HAP-1 (cell line): Measurements from ENCODE around the gene HOXD12.
A peak's percentile ranks its signal among the peaks of the same experiment; 100 is the strongest.

Experiments used
- DNase-seq, 2 experiments: peaks; one replicate each; pipeline ENCODE4 v3.0.0-alpha.2; 2016 to 2020; ENCODE audit warnings: low spot score in 2 of 2
- H3K27me3 ChIP-seq: fragments of 250-450 bp; sonication (Bioruptor Pico); 2 replicates; pipeline ENCODE4 v1.5.1; 2020; ENCODE audit warnings: low read depth, mild to moderate bottlenecking, moderate library complexity
- H3K36me3 ChIP-seq: fragments of 250-450 bp; sonication (Bioruptor Pico); replicated peaks from 2 replicates; pipeline ENCODE4 v1.5.1; 2020; ENCODE audit warnings: mild to moderate bottlenecking
- H3K4me1 ChIP-seq: fragments of 250-450 bp; sonication (Bioruptor Pico); 2 replicates; pipeline ENCODE4 v1.5.1; 2020; ENCODE audit warnings: mild to moderate bottlenecking
- H3K4me3 ChIP-seq: fragments of 250-450 bp; sonication (Bioruptor Pico); 2 replicates; pipeline ENCODE4 v1.5.1; 2020; ENCODE audit warnings: mild to moderate bottlenecking, moderate library complexity
- H3K9me3 ChIP-seq: fragments of 250-450 bp; sonication (Bioruptor Pico); 2 replicates; pipeline ENCODE4 v1.5.1; 2020; ENCODE audit warnings: mild to moderate bottlenecking, moderate library complexity
- in situ Hi-C: fragments of 300-500 bp; cut with MboI; formaldehyde crosslinking; loops from 3 replicates; pipeline ENCODE4 v1.14.3; 2020; ENCODE audit warnings: low sequenced_read_pairs, inconsistent platforms, mixed read lengths

The HOXD12 gene

DNA sequence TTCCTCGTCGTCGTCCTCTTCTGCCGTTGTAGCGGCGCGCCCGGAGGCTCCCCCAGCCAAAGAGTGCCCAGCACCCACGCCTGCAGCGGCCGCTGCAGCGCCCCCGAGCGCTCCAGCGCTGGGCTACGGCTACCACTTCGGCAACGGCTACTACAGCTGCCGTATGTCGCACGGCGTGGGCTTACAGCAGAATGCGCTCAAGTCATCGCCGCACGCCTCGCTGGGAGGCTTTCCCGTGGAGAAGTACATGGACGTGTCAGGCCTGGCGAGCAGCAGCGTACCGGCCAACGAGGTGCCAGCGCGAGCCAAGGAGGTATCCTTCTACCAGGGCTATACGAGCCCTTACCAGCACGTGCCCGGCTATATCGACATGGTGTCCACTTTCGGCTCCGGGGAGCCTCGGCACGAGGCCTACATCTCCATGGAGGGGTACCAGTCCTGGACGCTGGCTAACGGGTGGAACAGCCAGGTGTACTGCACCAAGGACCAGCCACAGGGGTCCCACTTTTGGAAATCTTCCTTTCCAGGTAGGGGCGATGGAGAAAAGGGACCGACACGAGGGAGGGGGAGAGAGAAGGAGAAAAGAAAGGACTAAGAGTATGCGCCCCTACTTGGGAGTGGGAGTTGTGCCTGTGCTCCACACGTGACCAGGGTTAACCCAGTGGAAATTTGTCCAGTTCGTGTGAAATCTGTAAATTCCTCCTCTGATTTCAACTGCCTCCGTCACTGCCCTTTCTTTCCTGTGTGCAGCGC, 6.3 kb upstream of the HOXD12 start:
- Histone ChIP-seq H3K9me3 (no peaks in the 10 kb centered on the region), H3K27me3 (no peaks in the 10 kb centered on the region), H3K36me3 (no peaks in the 10 kb centered on the region), H3K4me1 (peaks cover 35% of the 10 kb centered on the region), H3K4me3 (peak overlapping the region; percentile 41)
- in situ Hi-C loops = loop anchor here (10.0 to 25.0 kb wide), 3 partner anchors 729 to 1381 kb away; no protein-coding TSS in a partner anchor
- peak; percentile 48 to 58 for DNase-seq

DNA sequence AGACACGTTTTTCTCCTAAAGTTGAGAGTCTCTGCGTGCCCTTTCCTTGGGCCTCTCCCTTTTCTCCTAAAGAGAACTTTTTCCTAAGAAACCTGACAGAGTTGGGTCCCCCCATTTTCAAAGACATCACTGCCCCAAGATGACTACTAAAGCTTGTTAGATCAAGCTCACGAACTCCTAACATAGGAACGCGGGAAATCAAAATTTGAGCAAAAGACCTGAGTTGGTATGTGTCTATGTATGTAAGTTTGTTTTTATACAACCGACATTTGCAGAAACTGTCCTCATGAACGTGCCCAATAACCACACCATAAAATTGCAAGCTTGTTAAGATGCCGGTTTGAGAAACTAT, 5.7 kb upstream of the HOXD12 start:
- no peaks in the 10 kb centered on the region for H3K36me3 ChIP-seq
- peaks cover 30% of the 10 kb centered on the region for H3K4me1 ChIP-seq
- in situ Hi-C loops = loop anchor here (10.0 to 25.0 kb wide), 3 partner anchors 729 to 1382 kb away; no protein-coding TSS in a partner anchor
- no peaks in the 10 kb centered on the region for H3K9me3 ChIP-seq
- DNase-seq = no peak
- no peaks in the 10 kb centered on the region for H3K27me3 ChIP-seq
- H3K4me3 ChIP-seq = peak overlapping the region; percentile 41

DNA sequence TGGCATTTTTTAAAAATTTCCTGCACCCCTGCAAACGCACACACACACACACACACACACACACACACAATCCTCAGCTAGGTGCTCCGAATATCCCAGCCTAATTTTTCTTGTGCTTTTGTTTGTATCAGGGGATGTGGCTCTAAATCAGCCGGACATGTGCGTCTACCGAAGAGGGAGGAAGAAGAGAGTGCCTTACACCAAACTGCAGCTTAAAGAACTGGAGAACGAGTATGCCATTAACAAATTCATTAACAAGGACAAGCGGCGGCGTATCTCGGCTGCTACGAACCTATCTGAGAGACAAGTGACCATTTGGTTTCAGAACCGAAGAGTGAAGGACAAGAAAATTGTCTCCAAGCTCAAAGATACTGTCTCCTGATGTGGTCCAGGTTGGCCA, 5.2 kb upstream of the HOXD12 start:
- H3K4me3 ChIP-seq = peak overlapping the region; percentile 41
- no peaks in the 10 kb centered on the region for H3K36me3 ChIP-seq
- H3K27me3 ChIP-seq = no peaks in the 10 kb centered on the region
- in situ Hi-C loops = loop anchor here (10.0 to 25.0 kb wide), 3 partner anchors 730 to 1382 kb away; no protein-coding TSS in a partner anchor
- peaks cover 30% of the 10 kb centered on the region for H3K4me1 ChIP-seq
- no peaks in the 10 kb centered on the region for H3K9me3 ChIP-seq
- no peak for DNase-seq

DNA sequence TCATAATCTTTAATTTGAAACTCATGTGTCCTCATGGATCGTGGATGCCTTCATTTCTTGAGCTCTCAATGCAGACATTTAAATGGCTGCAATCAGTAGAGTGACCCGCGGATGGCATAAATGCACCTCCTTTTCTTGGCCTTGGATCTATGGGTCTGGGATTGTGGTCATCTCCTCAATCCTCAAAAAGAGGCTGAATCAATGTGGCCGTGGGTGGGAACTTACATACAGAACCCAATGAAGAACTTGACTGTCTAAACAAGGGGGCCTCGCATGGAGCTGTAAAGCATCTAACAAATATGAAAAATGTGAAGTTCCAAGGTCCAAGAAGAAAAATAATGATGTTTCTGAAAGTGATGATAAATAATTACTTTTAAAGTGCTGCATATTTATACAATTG, 4.2 kb upstream of the HOXD12 start:
- no peaks in the 10 kb centered on the region for H3K9me3 ChIP-seq
- in situ Hi-C loops = loop anchor here (5.0 to 25.0 kb wide), 4 partner anchors 408 to 1383 kb away; no protein-coding TSS in a partner anchor
- no peaks in the 10 kb centered on the region for H3K36me3 ChIP-seq
- H3K4me1 ChIP-seq = peaks cover 30% of the 10 kb centered on the region
- H3K4me3 ChIP-seq = no peak overlapping the region
- H3K27me3 ChIP-seq = no peaks in the 10 kb centered on the region
- DNase-seq = no peak

DNA sequence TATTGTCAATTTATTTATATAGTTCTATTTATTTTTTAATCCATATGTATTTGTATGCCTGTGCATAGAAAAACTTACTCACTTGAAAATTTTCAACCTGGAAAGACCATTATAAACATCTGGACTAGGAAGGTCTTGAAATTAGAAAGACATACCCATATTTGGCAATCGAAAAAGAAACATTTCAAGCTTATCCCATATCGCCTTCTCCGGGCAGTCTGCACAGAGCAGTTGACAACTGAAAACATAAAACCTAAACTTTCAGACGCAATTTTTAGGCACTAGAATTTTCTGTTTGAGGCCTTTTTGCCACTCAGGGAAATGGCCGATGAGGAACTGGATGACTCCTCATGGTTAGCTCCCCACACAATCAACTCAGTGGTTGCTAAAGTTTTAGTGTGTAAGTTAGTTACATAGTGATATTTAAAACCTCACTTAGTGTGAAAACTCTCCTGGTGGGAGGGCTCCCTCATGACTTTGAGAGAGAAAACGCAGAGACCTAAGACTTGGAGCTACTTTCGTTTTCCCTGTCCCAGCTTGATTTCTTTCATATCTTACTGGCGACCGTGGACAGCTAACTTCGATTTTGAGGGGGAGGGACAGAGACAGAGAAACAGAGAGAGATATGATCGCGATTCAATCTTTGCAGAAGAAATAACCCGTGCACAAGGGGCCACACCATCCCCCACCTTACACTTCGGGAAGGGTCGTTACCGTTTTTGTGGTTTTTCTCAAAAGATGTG, 3.2 kb upstream of the HOXD12 start:
- Histone ChIP-seq H3K27me3 (no peaks in the 10 kb centered on the region), H3K36me3 (no peaks in the 10 kb centered on the region), H3K9me3 (no peaks in the 10 kb centered on the region), H3K4me3 (peak overlapping the region; percentile 37), H3K4me1 (peaks cover 30% of the 10 kb centered on the region)
- in situ Hi-C loops = loop anchor here (5.0 to 25.0 kb wide), 4 partner anchors 409 to 1384 kb away; no protein-coding TSS in a partner anchor
- DNase-seq = peak; percentile 31 to 44

DNA sequence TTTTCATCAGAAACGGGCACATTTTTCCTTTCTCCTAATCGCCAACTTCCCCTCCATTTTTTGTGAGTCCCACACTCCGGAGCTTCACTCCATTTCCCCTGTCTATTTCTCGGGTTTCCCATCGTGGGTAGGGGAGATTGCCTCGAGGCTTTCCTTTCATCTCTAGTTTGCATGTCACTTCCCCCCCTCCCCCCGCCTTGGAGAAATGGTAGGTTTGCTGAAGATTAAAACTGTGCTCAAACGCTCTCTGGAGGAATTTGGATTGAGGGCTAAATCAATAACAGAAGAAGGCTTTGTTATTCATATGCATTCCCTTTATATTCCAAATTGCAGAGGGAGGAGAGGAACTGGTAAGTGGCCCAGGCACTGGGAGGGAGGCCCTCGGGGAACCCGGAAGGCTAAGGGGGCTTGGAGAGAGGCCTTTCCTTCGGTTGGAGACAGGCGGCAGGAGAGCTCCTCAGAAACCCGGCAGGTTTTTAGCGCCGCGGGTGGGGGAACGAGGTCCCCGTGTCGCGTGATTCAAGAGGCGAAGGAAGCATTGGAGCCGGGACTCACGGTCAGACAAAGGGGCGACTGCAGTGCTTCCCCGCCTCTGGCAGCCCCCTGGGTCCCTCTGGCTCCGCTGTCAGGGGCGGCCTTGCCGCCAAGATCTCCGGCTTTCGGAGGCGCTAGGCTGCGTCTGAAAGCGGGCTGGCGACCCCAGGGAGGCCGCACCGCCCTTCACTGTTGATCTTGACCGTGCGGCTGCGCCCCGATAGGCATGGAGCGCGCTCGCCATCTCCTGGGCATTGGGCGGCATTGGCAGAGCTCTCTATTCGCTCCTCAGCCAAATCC, 2.4 kb upstream of the HOXD12 start:
- peak overlapping the region; percentile 37 for H3K4me3 ChIP-seq
- H3K9me3 ChIP-seq = no peaks in the 10 kb centered on the region
- in situ Hi-C loops = loop anchor here (5.0 to 25.0 kb wide), 4 partner anchors 410 to 1385 kb away; no protein-coding TSS in a partner anchor
- DNase-seq = peak; percentile 93 to 99
- H3K27me3 ChIP-seq = no peaks in the 10 kb centered on the region
- H3K4me1 ChIP-seq = peaks cover 30% of the 10 kb centered on the region
- no peaks in the 10 kb centered on the region for H3K36me3 ChIP-seq

DNA sequence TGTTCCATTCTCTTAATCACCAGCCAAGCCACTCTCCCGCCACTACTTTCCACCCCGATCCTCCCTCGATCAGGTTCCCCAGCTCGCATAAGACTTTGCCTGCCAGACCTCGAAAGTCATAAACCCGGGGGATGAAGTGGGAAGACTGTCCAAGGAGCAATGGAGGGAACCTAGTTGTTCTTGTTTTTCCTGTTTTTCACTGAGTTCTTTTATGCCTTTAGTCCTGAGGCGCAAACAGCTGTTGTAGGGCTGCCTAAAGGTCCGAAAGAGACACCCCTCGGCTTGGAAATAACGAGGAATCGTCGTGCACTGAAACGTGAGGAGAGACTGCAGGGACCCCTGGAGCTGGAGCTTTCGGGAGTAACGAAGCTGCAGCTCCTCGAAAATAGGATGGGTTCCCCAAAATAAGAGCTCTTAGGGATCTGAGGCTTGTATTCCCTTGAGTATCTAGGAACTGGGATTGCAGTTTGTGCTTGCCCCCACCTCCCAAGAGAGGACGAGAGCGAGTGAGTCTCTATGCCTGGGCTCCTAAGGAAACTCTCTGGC, 1.7 kb upstream of the HOXD12 start:
- Histone ChIP-seq H3K27me3 (no peaks in the 10 kb centered on the region), H3K36me3 (no peaks in the 10 kb centered on the region), H3K4me1 (peaks cover 30% of the 10 kb centered on the region), H3K9me3 (no peaks in the 10 kb centered on the region), H3K4me3 (peak overlapping the region; percentile 37)
- DNase-seq = no peak
- in situ Hi-C loops = loop anchor here (5.0 to 25.0 kb wide), 4 partner anchors 411 to 1386 kb away; no protein-coding TSS in a partner anchor

DNA sequence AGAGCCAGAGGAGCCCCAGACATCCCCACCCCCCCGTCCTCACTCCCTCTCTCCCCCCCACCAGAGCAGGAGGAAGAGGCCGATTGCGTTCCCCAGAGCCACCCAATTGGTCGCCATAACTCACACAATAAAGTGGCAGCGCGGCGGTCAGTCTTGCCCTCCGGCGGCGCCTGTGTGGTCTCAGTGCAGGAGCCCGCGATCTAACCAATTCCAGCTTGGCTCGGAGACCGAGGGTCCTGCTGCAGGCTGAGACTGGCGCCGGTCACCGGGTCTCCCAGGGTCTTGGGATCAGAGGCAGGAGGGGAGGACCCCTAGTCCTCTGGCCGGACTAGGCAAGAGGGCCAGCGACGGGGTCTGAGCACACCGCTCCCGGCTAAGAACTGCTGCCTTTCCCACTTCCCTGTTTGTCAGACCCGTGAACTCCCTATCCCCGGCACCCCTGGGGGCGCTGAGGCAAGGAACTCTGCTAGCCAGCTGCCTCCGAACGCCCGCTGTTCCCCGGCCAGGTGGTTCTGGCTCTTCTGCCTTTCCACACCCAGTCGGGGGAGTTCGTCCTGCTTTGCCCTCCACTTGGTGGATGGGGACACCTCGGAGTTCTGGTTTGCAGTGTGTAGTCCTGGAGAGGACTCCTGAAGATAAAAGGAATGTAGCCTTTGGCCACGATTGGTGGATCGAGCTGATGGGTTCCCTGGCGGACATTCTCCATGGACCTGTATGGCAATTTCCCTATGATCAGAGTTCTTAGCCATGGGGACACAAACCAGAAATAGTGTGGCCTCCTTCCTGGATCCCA, 1.0 kb upstream of the HOXD12 start:
- H3K4me1 ChIP-seq = peaks cover 25% of the 10 kb centered on the region
- H3K27me3 ChIP-seq = no peaks in the 10 kb centered on the region
- H3K4me3 ChIP-seq = no peak overlapping the region
- H3K9me3 ChIP-seq = no peaks in the 10 kb centered on the region
- H3K36me3 ChIP-seq = no peaks in the 10 kb centered on the region
- DNase-seq = no peak
- in situ Hi-C loops = loop anchor here (5.0 to 25.0 kb wide), 4 partner anchors 411 to 1386 kb away; no protein-coding TSS in a partner anchor

DNA sequence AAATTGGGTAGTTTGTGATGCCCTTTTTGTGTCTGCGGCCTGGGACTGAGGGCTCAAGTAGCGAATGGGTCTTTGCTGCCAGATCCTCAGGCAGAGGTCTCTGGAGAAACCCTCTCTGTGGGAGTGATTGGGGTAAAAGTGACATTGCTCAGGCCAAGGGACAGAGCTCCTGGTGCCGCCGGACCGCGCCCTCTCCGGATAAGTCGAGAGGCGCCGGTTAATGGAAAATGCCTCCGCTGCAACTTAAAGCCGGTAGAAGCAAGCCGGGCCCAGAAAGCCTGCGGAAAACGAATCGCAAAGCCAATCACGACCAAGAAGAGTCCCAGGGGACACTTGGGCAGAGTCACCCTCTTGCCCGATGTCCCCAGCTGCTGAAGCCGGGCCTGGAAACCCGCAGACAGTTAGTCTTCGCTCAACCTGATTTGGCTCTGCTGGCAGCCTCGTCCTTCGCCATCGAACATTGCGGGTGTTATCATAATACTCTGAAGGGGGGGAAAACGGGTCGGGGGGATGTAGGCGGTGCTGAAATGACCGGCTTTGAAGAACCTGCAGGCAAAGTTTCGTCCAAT, 352 bp upstream of the HOXD12 start:
- Histone ChIP-seq H3K27me3 (no peaks in the 10 kb centered on the region), H3K4me1 (peaks cover 20% of the 10 kb centered on the region), H3K36me3 (no peaks in the 10 kb centered on the region), H3K9me3 (no peaks in the 10 kb centered on the region), H3K4me3 (no peak overlapping the region)
- in situ Hi-C loops = loop anchor here (5.0 to 25.0 kb wide), 4 partner anchors 412 to 1387 kb away; no protein-coding TSS in a partner anchor
- DNase-seq = no peak

DNA sequence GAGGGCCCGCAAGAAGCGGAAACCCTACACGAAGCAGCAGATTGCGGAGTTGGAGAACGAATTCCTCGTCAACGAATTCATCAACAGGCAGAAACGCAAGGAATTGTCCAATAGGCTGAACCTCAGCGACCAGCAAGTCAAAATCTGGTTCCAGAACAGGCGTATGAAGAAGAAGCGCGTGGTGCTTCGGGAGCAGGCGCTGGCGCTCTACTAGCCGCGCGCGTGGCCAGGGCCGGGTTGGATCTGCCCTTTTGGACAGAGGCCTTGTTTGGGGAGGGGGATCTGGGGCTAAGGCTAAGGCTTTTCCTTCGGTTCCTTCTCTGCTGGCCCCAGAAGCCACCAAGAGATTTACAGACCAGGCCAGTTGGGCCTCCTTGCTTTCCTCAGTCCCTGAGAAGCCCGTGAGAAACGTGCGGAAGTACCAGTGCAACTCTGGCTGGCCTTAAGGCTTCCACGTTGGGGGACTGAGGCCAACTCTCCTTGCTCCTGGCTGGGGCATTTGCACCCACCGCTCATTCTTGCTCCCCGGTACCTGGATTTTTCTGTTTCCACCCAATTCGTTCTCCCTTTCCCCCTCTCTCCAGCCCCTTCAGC, 1.0 kb downstream of the HOXD12 start:
- Histone ChIP-seq H3K27me3 (no peaks in the 10 kb centered on the region), H3K4me1 (peaks cover 12% of the 10 kb centered on the region), H3K4me3 (no peak overlapping the region), H3K36me3 (no peaks in the 10 kb centered on the region), H3K9me3 (no peaks in the 10 kb centered on the region)
- in situ Hi-C loops = no loop called here
- no peak for DNase-seq

DNA sequence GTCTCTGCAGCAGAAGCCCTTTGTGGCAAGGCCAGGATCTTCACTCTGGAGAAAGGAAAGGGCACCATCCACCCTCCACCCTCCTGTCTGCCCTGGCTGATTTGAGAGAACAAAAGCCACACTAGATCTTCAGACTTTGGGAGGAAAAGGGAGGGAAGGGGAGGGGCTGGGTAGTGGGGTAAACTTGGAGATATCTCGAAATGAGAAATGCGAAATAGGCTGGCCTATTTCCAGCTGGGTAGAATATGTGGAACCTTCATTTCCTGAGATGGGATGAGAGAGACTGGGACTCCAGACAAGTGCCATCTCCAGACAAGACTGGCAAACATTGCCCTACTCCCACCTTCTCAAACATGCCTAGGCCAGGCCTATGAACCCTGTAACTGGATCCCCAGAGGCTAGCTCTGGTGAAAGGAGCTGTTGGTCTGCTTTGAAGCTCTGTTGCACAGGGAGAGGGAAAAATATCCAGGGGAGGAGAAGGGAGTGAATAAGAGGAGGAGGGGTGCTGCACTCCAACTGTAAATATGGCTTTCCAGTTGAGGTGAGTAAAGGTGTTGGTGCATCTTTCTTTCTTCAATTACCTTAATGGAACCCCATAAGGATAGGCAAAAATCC, 1.7 kb downstream of the HOXD12 start:
- DNase-seq = no peak
- no peak overlapping the region for H3K4me3 ChIP-seq
- no peaks in the 10 kb centered on the region for H3K27me3 ChIP-seq
- no peaks in the 10 kb centered on the region for H3K9me3 ChIP-seq
- H3K4me1 ChIP-seq = peaks cover 5% of the 10 kb centered on the region
- in situ Hi-C loops = no loop called here
- H3K36me3 ChIP-seq = no peaks in the 10 kb centered on the region

DNA sequence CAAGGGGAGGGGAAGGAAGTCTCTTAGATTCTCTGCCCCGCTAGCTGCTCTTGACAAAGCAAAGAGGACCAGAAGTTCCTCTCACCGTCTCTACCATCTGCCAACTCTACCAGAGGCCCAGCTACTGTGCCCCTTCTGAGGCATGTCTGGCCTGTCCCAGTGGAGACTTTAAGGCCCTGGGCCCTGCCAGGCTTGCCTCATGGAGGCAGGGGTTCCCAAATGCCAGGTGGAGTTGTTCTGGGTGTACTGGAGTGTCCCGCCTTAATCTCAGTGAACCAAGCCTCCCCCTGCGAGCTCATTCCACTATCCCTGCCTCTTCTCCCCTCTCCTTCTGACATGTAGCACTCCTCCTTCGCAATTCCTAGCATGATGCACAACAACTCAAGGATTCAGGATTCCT, 2.2 kb downstream of the HOXD12 start:
- no peaks in the 10 kb centered on the region for H3K36me3 ChIP-seq
- no peak for DNase-seq
- H3K9me3 ChIP-seq = no peaks in the 10 kb centered on the region
- H3K4me1 ChIP-seq = peaks cover 5% of the 10 kb centered on the region
- in situ Hi-C loops = no loop called here
- no peaks in the 10 kb centered on the region for H3K27me3 ChIP-seq
- H3K4me3 ChIP-seq = no peak overlapping the region
